Measurements from ENCODE around the gene EHBP1.

DNA sequence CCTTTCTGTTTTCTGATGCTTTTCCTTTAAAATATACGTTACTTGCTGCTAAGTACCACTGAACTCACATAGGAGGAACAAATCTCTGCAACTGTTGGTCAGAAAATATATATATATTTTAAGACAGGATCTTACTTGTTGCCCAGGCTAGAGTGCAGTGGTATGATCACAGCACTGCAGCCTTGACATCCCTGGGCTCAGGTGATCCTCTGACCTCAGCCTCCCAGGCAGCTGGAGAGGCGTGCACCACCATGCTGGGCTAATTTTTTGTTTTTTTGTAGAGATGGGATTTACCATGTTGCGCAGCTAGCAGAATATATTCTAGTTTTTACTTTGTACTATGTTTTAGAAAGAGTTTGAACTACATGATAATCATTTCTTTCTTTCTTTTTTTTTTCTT is 51.5 kb downstream of the EHBP1 start:
- TF ChIP-seq, protein P1, sequence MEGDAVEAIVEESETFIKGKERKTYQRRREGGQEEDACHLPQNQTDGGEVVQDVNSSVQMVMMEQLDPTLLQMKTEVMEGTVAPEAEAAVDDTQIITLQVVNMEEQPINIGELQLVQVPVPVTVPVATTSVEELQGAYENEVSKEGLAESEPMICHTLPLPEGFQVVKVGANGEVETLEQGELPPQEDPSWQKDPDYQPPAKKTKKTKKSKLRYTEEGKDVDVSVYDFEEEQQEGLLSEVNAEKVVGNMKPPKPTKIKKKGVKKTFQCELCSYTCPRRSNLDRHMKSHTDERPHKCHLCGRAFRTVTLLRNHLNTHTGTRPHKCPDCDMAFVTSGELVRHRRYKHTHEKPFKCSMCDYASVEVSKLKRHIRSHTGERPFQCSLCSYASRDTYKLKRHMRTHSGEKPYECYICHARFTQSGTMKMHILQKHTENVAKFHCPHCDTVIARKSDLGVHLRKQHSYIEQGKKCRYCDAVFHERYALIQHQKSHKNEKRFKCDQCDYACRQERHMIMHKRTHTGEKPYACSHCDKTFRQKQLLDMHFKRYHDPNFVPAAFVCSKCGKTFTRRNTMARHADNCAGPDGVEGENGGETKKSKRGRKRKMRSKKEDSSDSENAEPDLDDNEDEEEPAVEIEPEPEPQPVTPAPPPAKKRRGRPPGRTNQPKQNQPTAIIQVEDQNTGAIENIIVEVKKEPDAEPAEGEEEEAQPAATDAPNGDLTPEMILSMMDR (conservative IDR thresholded peaks at IDR 0.05; ENCODE audit: low read depth in 2 of 2), result no peak
- TF ChIP-seq EZH2 (IDR thresholded peaks at IDR 0.05; ENCODE audit: low read depth, unreplicated experiment) (no peak), EZH2phosphoT487 (IDR thresholded peaks at IDR 0.05; ENCODE audit: unreplicated experiment) (no peak), POLR2AphosphoS5 (IDR thresholded peaks at IDR 0.05; ENCODE audit: low read depth) (no peak)
- TF ChIP-seq, protein P2, sequence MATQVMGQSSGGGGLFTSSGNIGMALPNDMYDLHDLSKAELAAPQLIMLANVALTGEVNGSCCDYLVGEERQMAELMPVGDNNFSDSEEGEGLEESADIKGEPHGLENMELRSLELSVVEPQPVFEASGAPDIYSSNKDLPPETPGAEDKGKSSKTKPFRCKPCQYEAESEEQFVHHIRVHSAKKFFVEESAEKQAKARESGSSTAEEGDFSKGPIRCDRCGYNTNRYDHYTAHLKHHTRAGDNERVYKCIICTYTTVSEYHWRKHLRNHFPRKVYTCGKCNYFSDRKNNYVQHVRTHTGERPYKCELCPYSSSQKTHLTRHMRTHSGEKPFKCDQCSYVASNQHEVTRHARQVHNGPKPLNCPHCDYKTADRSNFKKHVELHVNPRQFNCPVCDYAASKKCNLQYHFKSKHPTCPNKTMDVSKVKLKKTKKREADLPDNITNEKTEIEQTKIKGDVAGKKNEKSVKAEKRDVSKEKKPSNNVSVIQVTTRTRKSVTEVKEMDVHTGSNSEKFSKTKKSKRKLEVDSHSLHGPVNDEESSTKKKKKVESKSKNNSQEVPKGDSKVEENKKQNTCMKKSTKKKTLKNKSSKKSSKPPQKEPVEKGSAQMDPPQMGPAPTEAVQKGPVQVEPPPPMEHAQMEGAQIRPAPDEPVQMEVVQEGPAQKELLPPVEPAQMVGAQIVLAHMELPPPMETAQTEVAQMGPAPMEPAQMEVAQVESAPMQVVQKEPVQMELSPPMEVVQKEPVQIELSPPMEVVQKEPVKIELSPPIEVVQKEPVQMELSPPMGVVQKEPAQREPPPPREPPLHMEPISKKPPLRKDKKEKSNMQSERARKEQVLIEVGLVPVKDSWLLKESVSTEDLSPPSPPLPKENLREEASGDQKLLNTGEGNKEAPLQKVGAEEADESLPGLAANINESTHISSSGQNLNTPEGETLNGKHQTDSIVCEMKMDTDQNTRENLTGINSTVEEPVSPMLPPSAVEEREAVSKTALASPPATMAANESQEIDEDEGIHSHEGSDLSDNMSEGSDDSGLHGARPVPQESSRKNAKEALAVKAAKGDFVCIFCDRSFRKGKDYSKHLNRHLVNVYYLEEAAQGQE (IDR thresholded peaks at IDR 0.05; ENCODE audit: unreplicated experiment), result no peak

All from GM23338 (cell line).